Measurements from ENCODE around the gene NKX2-4. TPM values are rescaled to one million over a fixed set of nuclear protein-coding genes. Genes with fewer than 3 reads are reported as not detected.

NKX2-4 gene
- polyA plus RNA-seq, 3 donors = not detected

DNA sequence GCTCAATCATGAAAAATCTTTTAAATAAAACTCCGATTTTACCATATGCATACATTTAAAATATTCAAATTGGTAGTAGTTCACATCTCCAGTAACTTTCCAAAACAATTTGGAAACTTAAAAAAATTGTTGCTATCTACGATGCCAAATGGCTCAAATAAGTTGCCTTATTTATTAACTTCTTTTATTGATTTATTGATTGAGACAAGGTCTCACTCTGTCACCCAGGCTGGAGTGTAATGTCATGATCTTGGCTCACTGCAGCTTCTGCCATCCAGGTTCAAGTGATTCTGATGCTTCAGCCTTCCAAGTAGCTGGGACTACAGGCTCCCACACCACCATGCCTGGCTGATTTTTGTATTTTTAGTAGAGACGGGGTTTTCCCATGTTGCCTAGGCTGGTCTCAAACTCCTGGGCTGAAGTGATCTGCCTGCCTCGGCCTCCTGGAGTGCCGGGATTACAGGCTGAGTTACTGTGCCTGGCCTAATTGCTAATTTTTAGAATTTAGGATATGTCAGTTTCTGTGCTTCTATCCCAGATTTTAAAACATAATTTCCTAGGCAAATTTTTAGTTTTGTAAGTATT lies 12.9 kb downstream of the NKX2-4 start:
- Histone ChIP-seq H3K9ac (ENCODE audit: insufficient read depth, low read length, poor library complexity, severe bottlenecking) (no peak overlapping the region), H3K36me3 (replicated peaks in 1 of 2; ENCODE audit: control insufficient read depth in 1 of 2, insufficient read depth in 2 of 2, low read length in 2 of 2) (peaks cover 92 to 100% of the 10 kb centered on the region in 2 donors), H3K4me2 (replicated peaks; ENCODE audit: extremely low read depth, low read length, poor library complexity, severe bottlenecking) (no peak overlapping the region), H3K9me3 (replicated peaks in 1 of 2; ENCODE audit: control insufficient read depth in 1 of 2, insufficient read depth in 1 of 2, low read length in 2 of 2) (no peaks in the 10 kb centered on the region), H3K79me2 (ENCODE audit: insufficient read depth, low read length) (peaks cover 2% of the 10 kb centered on the region), H3K4me1 (ENCODE audit: control insufficient read depth in 1 of 2, insufficient read depth in 2 of 2, low read length in 2 of 2) (no peaks in the 10 kb centered on the region), H3K4me3 (replicated peaks in 1 of 3; ENCODE audit: low read depth in 2 of 3, low read length in 3 of 3) (no peak overlapping the region), H3K27ac (ENCODE audit: low read depth in 1 of 2, low read length in 2 of 2) (no peak overlapping the region), H3K27me3 (ENCODE audit: control insufficient read depth in 2 of 2, insufficient read depth in 2 of 2, low read length in 2 of 2) (no peaks in the 10 kb centered on the region), H4K20me1 (ENCODE audit: insufficient read depth, low read length) (peaks cover 50% of the 10 kb centered on the region), H2AFZ (ENCODE audit: insufficient read depth, low read depth, low read length, poor library complexity, severe bottlenecking) (no peak overlapping the region)
- Mint-ChIP-seq H3K27ac (no peak overlapping the region), H3K4me3 (no peak overlapping the region), H3K36me3 (peaks cover 78 to 88% of the 10 kb centered on the region in 2 donors), H3K27me3 (ENCODE audit: low read depth in 3 of 3) (no peaks in the 10 kb centered on the region), H3K4me1 (no peaks in the 10 kb centered on the region), H3K9me3 (no peaks in the 10 kb centered on the region)
- intact Hi-C loops (cut with micrococcal nuclease) = no loop called here
- DNase-seq = no peak
- 100% methylated on average over 1 of the region's 5 CpGs for WGBS (ENCODE audit: insufficient coverage)
- TF ChIP-seq, protein P1, sequence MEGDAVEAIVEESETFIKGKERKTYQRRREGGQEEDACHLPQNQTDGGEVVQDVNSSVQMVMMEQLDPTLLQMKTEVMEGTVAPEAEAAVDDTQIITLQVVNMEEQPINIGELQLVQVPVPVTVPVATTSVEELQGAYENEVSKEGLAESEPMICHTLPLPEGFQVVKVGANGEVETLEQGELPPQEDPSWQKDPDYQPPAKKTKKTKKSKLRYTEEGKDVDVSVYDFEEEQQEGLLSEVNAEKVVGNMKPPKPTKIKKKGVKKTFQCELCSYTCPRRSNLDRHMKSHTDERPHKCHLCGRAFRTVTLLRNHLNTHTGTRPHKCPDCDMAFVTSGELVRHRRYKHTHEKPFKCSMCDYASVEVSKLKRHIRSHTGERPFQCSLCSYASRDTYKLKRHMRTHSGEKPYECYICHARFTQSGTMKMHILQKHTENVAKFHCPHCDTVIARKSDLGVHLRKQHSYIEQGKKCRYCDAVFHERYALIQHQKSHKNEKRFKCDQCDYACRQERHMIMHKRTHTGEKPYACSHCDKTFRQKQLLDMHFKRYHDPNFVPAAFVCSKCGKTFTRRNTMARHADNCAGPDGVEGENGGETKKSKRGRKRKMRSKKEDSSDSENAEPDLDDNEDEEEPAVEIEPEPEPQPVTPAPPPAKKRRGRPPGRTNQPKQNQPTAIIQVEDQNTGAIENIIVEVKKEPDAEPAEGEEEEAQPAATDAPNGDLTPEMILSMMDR (IDR thresholded peaks at IDR 0.05) = no peak

DNA sequence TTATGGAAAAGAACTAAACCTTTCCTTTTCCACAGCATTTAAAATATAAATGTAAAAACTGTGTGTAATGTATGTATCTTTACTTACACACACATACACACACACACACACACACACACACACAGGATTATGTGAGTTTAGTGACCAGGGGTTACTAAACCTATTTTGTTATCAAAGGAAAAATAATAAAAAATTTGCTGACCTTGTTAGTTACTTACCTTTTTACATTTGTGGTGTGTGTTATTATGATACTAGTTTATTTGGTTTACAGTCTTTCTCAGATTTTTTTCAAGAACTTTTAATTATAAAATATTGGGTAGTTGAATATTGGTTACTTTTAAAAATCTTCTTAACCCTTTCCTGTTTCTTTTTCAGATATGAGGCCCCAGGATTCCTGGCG lies 15.7 kb downstream of the NKX2-4 start:
- H3K4me1 ChIP-seq (ENCODE audit: control insufficient read depth in 1 of 2, insufficient read depth in 2 of 2, low read length in 2 of 2) = no peaks in the 10 kb centered on the region
- intact Hi-C loops (cut with micrococcal nuclease) = no loop called here
- H2AFZ ChIP-seq (ENCODE audit: insufficient read depth, low read depth, low read length, poor library complexity, severe bottlenecking) = no peak overlapping the region

More for the DNA sequence above, 15.7 kb downstream of the NKX2-4 start:
- H3K79me2 ChIP-seq (ENCODE audit: insufficient read depth, low read length) = peaks cover 8% of the 10 kb centered on the region
- H3K27ac ChIP-seq (ENCODE audit: low read depth in 1 of 2, low read length in 2 of 2) = no peak overlapping the region
- H3K4me2 ChIP-seq (replicated peaks; ENCODE audit: extremely low read depth, low read length, poor library complexity, severe bottlenecking) = no peak overlapping the region
- peaks cover 73 to 85% of the 10 kb centered on the region in 2 donors for H3K36me3 Mint-ChIP-seq
- TF ChIP-seq, protein P1 (IDR thresholded peaks at IDR 0.05) = no peak
- no peaks in the 10 kb centered on the region for H3K27me3 ChIP-seq (ENCODE audit: control insufficient read depth in 2 of 2, insufficient read depth in 2 of 2, low read length in 2 of 2)
- no peak for DNase-seq
- H3K4me3 Mint-ChIP-seq = no peak overlapping the region
- no peaks in the 10 kb centered on the region for H3K27me3 Mint-ChIP-seq (ENCODE audit: low read depth in 3 of 3)
- no peak overlapping the region for H3K27ac Mint-ChIP-seq
- H3K4me3 ChIP-seq (replicated peaks in 1 of 3; ENCODE audit: low read depth in 2 of 3, low read length in 3 of 3) = no peak overlapping the region
- H3K36me3 ChIP-seq (replicated peaks in 1 of 2; ENCODE audit: control insufficient read depth in 1 of 2, insufficient read depth in 2 of 2, low read length in 2 of 2) = peaks cover 80 to 100% of the 10 kb centered on the region in 2 donors
- no peak overlapping the region for H3K9ac ChIP-seq (ENCODE audit: insufficient read depth, low read length, poor library complexity, severe bottlenecking)
- H3K9me3 ChIP-seq (replicated peaks in 1 of 2; ENCODE audit: control insufficient read depth in 1 of 2, insufficient read depth in 1 of 2, low read length in 2 of 2) = no peaks in the 10 kb centered on the region
- no peaks in the 10 kb centered on the region for H3K9me3 Mint-ChIP-seq
- no CpG with 5 or more reads among the region's 1 CpG for WGBS (ENCODE audit: insufficient coverage)
- no peaks in the 10 kb centered on the region for H3K4me1 Mint-ChIP-seq
- H4K20me1 ChIP-seq (ENCODE audit: insufficient read depth, low read length) = peaks cover 71% of the 10 kb centered on the region

Measured in CD14-positive monocyte (primary cell).